ENCODE measurements around the gene EXT2. TPM values are rescaled to one million over a fixed set of nuclear protein-coding genes. Genes with fewer than 3 reads are reported as not detected.

Gene EXT2
- total RNA-seq, 1 donor from 2014 or later, result 67.7 TPM

GRCh38 chr11:44110231-44110679, 14.8 kb downstream of the EXT2 start:
- no peak overlapping the region for H3K9ac ChIP-seq (ENCODE audit: low read length)
- no peaks in the 10 kb centered on the region for H3K27me3 Mint-ChIP-seq (ENCODE audit: low read depth, unreplicated experiment)
- H3K36me3 Mint-ChIP-seq (ENCODE audit: low read depth, unreplicated experiment), result peaks cover 15% of the 10 kb centered on the region
- FAIRE-seq, result no peak
- no peaks in the 10 kb centered on the region for H3K9me3 ChIP-seq (ENCODE audit: insufficient read depth, low read depth, low read length)
- no peak overlapping the region for H3K27ac ChIP-seq (ENCODE audit: low read depth, low read length)
- no peak overlapping the region for H3K4me2 ChIP-seq (ENCODE audit: low read length)
- peak; percentile 13 for DNase-seq (ENCODE audit: low read depth)
- H3K27me3 ChIP-seq (ENCODE audit: insufficient read depth, low read length), result no peaks in the 10 kb centered on the region
- H3K4me1 ChIP-seq (ENCODE audit: insufficient read depth, low read length), result peaks cover 6% of the 10 kb centered on the region
- H3K4me3 ChIP-seq (ENCODE audit: insufficient read depth, low read depth, low read length), result no peak overlapping the region
- H3K4me3 Mint-ChIP-seq (ENCODE audit: unreplicated experiment), result no peak overlapping the region
- peak; percentile 87 for TF ChIP-seq CTCF (IDR thresholded peaks at IDR 0.05; ENCODE audit: insufficient read depth, low read depth, low read length)
- no peak for TF ChIP-seq EZH2 (IDR thresholded peaks at IDR 0.05; ENCODE audit: insufficient read depth, low read length)
- peaks cover 5% of the 10 kb centered on the region for H3K4me1 Mint-ChIP-seq (ENCODE audit: low read depth, unreplicated experiment)
- no peaks in the 10 kb centered on the region for H3K79me2 ChIP-seq (ENCODE audit: insufficient read depth, low read length)
- peaks cover 3% of the 10 kb centered on the region for H3K36me3 ChIP-seq (ENCODE audit: insufficient read depth, low read length)
- no peak overlapping the region for H3K27ac Mint-ChIP-seq (ENCODE audit: unreplicated experiment)
- H4K20me1 ChIP-seq (ENCODE audit: insufficient read depth, low read length), result peaks cover 46% of the 10 kb centered on the region
- no peak overlapping the region for H2AFZ ChIP-seq (ENCODE audit: low read depth, low read length)
- H3K9me3 Mint-ChIP-seq (ENCODE audit: unreplicated experiment), result no peaks in the 10 kb centered on the region

GRCh38 chr11:44112091-44112821, 16.8 kb downstream of the EXT2 start:
- Histone ChIP-seq H4K20me1 (ENCODE audit: insufficient read depth, low read length) (peaks cover 41% of the 10 kb centered on the region), H3K79me2 (ENCODE audit: insufficient read depth, low read length) (no peaks in the 10 kb centered on the region), H3K4me3 (ENCODE audit: insufficient read depth, low read depth, low read length) (no peak overlapping the region), H3K27me3 (ENCODE audit: insufficient read depth, low read length) (no peaks in the 10 kb centered on the region), H3K9ac (ENCODE audit: low read length) (no peak overlapping the region), H3K4me1 (ENCODE audit: insufficient read depth, low read length) (peaks cover 6% of the 10 kb centered on the region), H3K27ac (ENCODE audit: low read depth, low read length) (no peak overlapping the region), H3K4me2 (ENCODE audit: low read length) (no peak overlapping the region), H3K9me3 (ENCODE audit: insufficient read depth, low read depth, low read length) (no peaks in the 10 kb centered on the region), H2AFZ (ENCODE audit: low read depth, low read length) (no peak overlapping the region), H3K36me3 (ENCODE audit: insufficient read depth, low read length) (peaks cover 3% of the 10 kb centered on the region)
- peaks cover 5% of the 10 kb centered on the region for H3K4me1 Mint-ChIP-seq (ENCODE audit: low read depth, unreplicated experiment)
- peaks cover 18% of the 10 kb centered on the region for H3K36me3 Mint-ChIP-seq (ENCODE audit: low read depth, unreplicated experiment)
- peak; percentile 54 for FAIRE-seq
- TF ChIP-seq CTCF (IDR thresholded peaks at IDR 0.05; ENCODE audit: insufficient read depth, low read depth, low read length) (no peak), EZH2 (IDR thresholded peaks at IDR 0.05; ENCODE audit: insufficient read depth, low read length) (no peak)
- H3K9me3 Mint-ChIP-seq (ENCODE audit: unreplicated experiment), result no peaks in the 10 kb centered on the region
- H3K27ac Mint-ChIP-seq (ENCODE audit: unreplicated experiment), result no peak overlapping the region
- no peaks in the 10 kb centered on the region for H3K27me3 Mint-ChIP-seq (ENCODE audit: low read depth, unreplicated experiment)
- H3K4me3 Mint-ChIP-seq (ENCODE audit: unreplicated experiment), result no peak overlapping the region
- DNase-seq (ENCODE audit: low read depth), result peak; percentile 58

- H3K27ac ChIP-seq (ENCODE audit: low read depth, low read length), result no peak overlapping the region
- no peaks in the 10 kb centered on the region for H3K79me2 ChIP-seq (ENCODE audit: insufficient read depth, low read length)
- H3K36me3 Mint-ChIP-seq (ENCODE audit: low read depth, unreplicated experiment), result peaks cover 13% of the 10 kb centered on the region
- no peaks in the 10 kb centered on the region for H3K27me3 Mint-ChIP-seq (ENCODE audit: low read depth, unreplicated experiment)
- H3K4me3 Mint-ChIP-seq (ENCODE audit: unreplicated experiment), result no peak overlapping the region
- peaks cover 3% of the 10 kb centered on the region for H3K36me3 ChIP-seq (ENCODE audit: insufficient read depth, low read length)
- no peaks in the 10 kb centered on the region for H3K9me3 Mint-ChIP-seq (ENCODE audit: unreplicated experiment)
- no peaks in the 10 kb centered on the region for H3K27me3 ChIP-seq (ENCODE audit: insufficient read depth, low read length)
- H4K20me1 ChIP-seq (ENCODE audit: insufficient read depth, low read length), result peaks cover 41% of the 10 kb centered on the region
- no peak overlapping the region for H2AFZ ChIP-seq (ENCODE audit: low read depth, low read length)
- DNase-seq (ENCODE audit: low read depth), result no peak
- no peak overlapping the region for H3K9ac ChIP-seq (ENCODE audit: low read length)
- no peak for FAIRE-seq
- TF ChIP-seq EZH2 (IDR thresholded peaks at IDR 0.05; ENCODE audit: insufficient read depth, low read length), result no peak
- TF ChIP-seq CTCF (IDR thresholded peaks at IDR 0.05; ENCODE audit: insufficient read depth, low read depth, low read length), result no peak
- no peak overlapping the region for H3K4me2 ChIP-seq (ENCODE audit: low read length)
- H3K4me1 ChIP-seq (ENCODE audit: insufficient read depth, low read length), result peaks cover 6% of the 10 kb centered on the region
- H3K27ac Mint-ChIP-seq (ENCODE audit: unreplicated experiment), result no peak overlapping the region
- H3K9me3 ChIP-seq (ENCODE audit: insufficient read depth, low read depth, low read length), result no peaks in the 10 kb centered on the region
- H3K4me3 ChIP-seq (ENCODE audit: insufficient read depth, low read depth, low read length), result no peak overlapping the region
- H3K4me1 Mint-ChIP-seq (ENCODE audit: low read depth, unreplicated experiment), result peaks cover 5% of the 10 kb centered on the region
Measured at GRCh38 chr11:44113018-44113417, 17.5 kb downstream of the EXT2 start.

Measured in astrocyte (in vitro differentiated cells and primary cell).